GM04503 (cell line): ENCODE measurements around the gene ZNF550.
"Not testable (repeated sequence)": the region's sequence is repeated elsewhere in the genome, so short reads cannot be mapped to it uniquely, and the experiment has no call there.

ENCODE experiments used
- DNase-seq: peaks from one replicate; pipeline ENCODE4 v3.0.0-alpha.2; 2012; ENCODE audit warnings: low read depth

Gene ZNF550

DNA sequence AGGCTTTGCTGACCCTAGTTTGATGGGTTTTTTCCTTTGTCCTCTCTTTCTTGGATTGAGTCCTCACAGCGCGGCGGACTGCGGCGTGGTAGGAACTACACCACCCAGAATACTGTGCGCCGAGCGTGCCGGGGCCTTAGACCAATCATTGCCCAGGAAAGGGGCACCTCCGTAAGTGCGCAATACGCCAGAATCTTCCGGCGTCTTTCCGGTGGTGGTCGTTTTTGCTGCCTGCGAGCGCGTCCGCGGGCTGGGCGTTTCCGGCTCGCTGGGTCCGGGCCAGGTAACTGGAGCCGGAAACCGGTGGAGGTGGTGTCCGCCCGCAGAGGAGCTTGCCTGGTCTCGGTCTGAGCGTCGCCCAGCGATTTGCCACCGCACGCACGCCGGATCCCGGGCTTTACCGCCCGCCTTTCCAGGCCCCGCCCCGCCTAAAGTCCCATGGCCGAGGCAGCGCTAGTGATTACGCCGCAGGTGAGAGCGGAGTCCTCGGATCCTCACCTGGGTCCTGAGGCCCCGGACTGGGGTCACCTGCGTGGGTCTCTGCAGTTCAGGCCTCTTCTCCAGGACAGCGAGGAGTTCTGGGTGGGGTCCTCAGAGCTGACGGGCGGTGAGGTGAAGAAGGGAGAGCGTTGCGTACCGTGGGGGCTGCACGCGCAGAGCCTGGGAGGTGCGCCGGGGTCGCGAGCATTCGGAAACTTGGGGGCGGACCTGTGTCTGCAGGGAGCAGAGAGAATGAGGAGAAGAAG is 32.4 kb downstream of the ZNF550 start, which contains the start of gene ZNF549:
Gene ZNF549, plus strand, starts transcription at position 221 of the 746 bp plus-strand sequence. Its CDS starts 218 bp downstream, at position 439.
- peak; percentile 64 for DNase-seq

DNA sequence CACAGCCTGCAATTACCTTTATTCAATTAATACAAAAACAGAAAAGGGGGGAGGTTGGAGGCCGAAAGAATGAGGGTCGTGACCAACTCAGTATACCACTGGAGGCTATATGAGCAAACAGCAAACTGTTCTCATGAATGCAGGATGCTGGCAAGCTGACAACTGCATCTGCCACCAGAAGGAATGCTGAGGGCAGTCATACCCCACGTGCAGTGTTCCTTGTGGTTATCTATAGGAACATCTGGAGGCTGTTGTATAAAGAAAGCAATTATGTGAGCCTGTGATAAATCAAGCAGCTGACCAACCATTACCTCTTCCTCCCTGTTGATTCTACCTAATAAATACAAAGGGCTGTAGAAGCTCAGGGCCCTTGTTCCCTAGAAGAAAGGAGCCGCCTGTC is 41.6 kb downstream of the ZNF550 start:
- not testable (repeated sequence) for DNase-seq

DNA sequence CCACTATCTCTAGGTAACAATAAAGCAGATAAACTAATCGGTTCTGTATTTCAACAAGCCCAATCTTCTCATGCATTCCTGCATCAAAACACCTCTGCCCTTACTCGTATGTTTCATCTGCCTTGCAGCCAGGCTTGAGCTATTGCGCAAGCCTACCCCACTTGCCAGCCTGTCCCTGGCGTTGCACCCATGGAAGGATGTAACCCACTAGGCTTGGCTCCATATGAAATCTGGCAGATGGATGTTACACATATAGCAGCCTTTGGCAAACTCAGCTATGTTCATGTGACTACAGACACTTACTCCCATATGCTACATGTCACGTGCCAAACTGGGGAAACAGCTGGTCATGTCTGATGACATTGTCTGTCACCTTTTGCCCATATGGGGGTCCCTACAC is 44.4 kb downstream of the ZNF550 start:
- DNase-seq: no peak

GRCh38 chr19:57512845-57513244 is 46.8 kb downstream of the ZNF550 start:
- no peak for DNase-seq

DNA sequence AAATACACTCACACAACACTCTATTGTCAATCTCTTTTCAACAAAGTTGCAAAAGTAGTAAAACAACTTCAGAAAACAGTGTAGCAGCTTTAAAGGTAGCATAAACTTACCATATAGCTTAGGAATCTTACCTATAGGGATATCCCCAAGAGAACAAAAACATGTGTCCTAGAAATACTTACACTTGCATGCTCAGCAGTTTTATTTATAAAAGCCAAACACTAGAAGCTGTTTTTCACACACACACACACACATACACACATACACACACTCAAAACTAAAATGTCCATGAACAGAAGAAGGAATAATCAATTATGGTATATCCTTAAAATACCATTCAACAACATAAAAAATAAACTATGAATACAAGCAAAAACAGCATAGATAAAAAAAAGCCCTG is 48.2 kb downstream of the ZNF550 start:
- DNase-seq: no peak

DNA sequence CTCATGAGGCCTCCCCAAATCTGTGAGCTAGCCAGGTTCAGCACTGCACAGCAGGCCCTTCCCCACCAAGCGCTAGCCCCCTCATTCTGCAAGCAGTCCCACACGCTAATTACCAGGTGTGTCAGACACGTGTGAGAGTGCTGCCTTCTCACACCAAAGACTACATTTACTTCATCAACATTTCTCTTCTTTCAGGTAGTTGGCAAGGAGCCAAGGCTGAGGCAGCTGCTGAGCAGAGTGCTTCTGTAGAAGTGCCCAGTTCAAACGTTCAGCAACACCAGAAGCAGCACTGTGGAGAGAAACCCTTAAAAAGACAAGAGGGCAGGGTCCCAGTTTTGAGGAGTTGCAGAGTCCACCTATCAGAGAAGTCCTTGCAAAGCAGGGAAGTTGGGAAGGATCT is 53.5 kb downstream of the ZNF550 start:
- DNase-seq: no peak

GRCh38 chr19:57500400-57500799 is 59.3 kb downstream of the ZNF550 start:
- DNase-seq: peak; percentile 26

DNA sequence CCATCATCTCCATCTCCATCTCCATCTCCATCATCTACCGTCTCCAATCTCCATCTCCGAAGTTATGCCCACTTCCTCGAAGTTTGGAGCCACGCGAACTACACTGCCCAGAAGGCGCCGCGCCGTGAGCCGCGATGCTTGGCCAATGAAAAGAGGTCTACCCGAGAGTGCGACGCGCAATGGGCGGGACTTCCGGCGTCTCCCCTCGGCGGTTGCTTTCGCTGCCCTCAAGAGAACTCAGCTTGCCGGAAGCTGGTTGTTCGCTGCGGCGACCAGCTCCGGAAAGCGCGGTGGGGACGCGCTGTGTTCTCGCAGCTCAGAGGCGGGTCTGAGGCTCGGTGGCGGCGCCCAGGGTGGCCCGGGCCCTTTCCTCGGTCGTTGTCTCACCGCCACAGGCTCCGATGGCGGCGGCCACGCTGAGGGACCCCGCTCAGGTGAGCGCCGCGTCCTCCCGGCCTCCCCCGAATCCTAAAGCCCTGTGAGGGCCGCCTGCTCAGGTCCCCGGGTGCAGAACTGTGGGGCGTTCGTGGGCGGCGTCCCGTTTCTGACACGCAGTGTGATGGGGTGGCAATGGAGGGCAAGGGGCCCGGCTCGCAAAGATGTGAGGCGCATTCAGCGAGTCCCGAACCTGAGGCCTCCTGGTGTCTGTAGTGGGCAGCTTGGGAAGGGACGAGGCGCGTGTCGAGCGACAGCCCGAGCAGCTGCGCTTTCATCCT is 59.8 kb downstream of the ZNF550 start, which contains the start of gene ZNF773:
Gene ZNF773, plus strand, starts transcription at position 259 of the 716 bp plus-strand sequence. Its CDS starts 143 bp downstream, at position 402.
- DNase-seq: peak; percentile 68

DNA sequence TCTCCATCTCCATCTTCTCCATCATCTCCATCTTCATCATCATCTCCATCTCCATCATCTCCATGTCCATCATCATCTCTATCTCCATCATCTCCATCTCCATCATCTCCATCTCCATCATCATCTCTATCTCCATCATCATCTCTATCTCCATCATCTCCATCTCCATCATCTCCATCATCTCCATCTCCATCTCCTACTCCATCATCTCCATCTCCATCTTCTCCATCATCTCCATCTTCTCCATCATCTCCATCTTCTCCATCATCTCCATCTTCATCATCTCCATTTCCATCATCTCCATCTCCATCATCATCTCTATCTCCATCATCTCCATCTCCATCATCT is 60.4 kb downstream of the ZNF550 start:
- DNase-seq: not testable (repeated sequence)

DNA sequence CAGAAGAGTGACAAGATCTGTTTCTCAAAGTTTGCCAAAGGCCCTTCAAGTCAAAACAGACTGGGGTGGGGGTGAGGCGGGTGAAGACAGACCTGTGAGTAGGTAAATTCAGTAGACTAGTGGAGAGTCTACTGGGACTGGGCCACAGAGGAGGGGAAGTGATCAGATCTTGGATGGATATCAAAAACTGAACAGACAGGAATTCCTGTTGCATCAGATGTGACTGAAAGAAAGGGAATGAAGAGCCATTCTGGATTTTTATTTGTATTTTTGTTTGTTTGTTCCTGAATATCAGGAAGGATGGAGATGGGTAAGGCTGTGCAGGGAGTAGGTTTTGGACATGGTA is 71.4 kb downstream of the ZNF550 start:
- not testable (repeated sequence) for DNase-seq

- peak; percentile 51 for DNase-seq
These were observed 72.0 kb downstream of the ZNF550 start, which contains the start of gene ZNF419 for GRCh38 chr19:57487477-57488298. Gene ZNF419 (plus strand): TSS chr19:57487750. CDS start chr19:57487951, 201 bp downstream.
